Brain pericyte (primary cell): ENCODE data around the gene FNDC11.
"Not testable (repeated sequence)": the region's sequence is repeated elsewhere in the genome, so short reads cannot be mapped to it uniquely, and the experiment has no call there.

Experiments used
- DNase-seq: peaks from one replicate; pipeline ENCODE4 v3.0.0-alpha.2; 2012; ENCODE audit warnings: low read depth, low spot score

The FNDC11 gene

GRCh38 chr20:63553933-63554290 is at the start of gene FNDC11:
FNDC11 (plus strand) TSS chr20:63554159; CDS start chr20:63555664, 1,505 bp downstream.
- no peak for DNase-seq

- DNase-seq, result no peak
These were observed 49.3 kb upstream of the FNDC11 start for GRCh38 chr20:63504642-63505041.

- no peak for DNase-seq
These were observed 48.7 kb upstream of the FNDC11 start for GRCh38 chr20:63505281-63505680.

GRCh38 chr20:63505723-63506122 is 48.2 kb upstream of the FNDC11 start:
- DNase-seq, result no peak

GRCh38 chr20:63507083-63507743 is 46.7 kb upstream of the FNDC11 start:
- no peak for DNase-seq

GRCh38 chr20:63508072-63508768 is 45.7 kb upstream of the FNDC11 start:
- DNase-seq, result no peak

GRCh38 chr20:63509088-63509564 is 44.8 kb upstream of the FNDC11 start:
- no peak for DNase-seq

- DNase-seq, result no peak
These were observed 40.8 kb upstream of the FNDC11 start for GRCh38 chr20:63513207-63513606.

- DNase-seq, result not testable (repeated sequence)
These were observed 39.4 kb upstream of the FNDC11 start for GRCh38 chr20:63514520-63514919.

- DNase-seq, result no peak
These were observed 36.3 kb upstream of the FNDC11 start for GRCh38 chr20:63517376-63518309.

- DNase-seq, result no peak
These were observed 35.6 kb upstream of the FNDC11 start for GRCh38 chr20:63518351-63518861.

GRCh38 chr20:63518946-63519667 is 34.9 kb upstream of the FNDC11 start:
- no peak for DNase-seq

- no peak for DNase-seq
These were observed 34.1 kb upstream of the FNDC11 start for GRCh38 chr20:63519668-63520503.

- DNase-seq, result no peak
These were observed 33.4 kb upstream of the FNDC11 start, which contains the start of gene PPDPF for GRCh38 chr20:63520504-63520933. PPDPF (plus strand) TSS chr20:63520765; CDS start chr20:63521309, 544 bp downstream.

GRCh38 chr20:63520934-63521601 is 32.9 kb upstream of the FNDC11 start:
- no peak for DNase-seq

- no peak for DNase-seq
These were observed 32.4 kb upstream of the FNDC11 start for GRCh38 chr20:63521602-63522001.

GRCh38 chr20:63522091-63522868 is 31.7 kb upstream of the FNDC11 start:
- no peak for DNase-seq

- DNase-seq, result no peak
These were observed 30.9 kb upstream of the FNDC11 start for GRCh38 chr20:63522981-63523611.
